GM19438 (cell line): ENCODE results near the gene LHPP.

Experiments
- ATAC-seq: cut with Tn5 transposase; IDR thresholded peaks from one replicate; pipeline ENCODE4 v1.9.1; 2021; ENCODE audit warnings: low read depth; ENCODE audit not compliant: unreplicated experiment

LHPP gene

DNA sequence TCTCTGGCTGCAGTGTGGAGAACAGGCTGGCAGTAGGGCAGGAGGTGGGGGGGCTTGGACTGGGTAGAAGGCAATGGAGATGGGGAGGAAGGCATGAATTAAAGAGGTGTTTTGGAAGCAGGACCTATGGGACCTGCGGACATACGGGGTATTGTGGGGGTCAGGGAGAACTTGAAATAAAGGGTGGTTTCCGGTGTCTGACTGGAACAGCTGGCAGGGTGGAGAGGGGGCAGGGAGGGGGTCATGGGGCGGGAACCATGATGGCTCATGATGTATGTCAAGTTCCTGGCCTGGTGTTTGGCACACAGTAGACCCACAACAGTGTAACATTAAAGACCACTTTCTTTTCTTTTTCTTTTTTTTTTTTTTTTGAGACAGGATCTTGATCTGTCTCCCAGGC is 5.5 kb downstream of the LHPP start:
- ATAC-seq, result no peak

GRCh38 chr10:124468624-124469023 is 7.0 kb downstream of the LHPP start:
- ATAC-seq, result no peak

DNA sequence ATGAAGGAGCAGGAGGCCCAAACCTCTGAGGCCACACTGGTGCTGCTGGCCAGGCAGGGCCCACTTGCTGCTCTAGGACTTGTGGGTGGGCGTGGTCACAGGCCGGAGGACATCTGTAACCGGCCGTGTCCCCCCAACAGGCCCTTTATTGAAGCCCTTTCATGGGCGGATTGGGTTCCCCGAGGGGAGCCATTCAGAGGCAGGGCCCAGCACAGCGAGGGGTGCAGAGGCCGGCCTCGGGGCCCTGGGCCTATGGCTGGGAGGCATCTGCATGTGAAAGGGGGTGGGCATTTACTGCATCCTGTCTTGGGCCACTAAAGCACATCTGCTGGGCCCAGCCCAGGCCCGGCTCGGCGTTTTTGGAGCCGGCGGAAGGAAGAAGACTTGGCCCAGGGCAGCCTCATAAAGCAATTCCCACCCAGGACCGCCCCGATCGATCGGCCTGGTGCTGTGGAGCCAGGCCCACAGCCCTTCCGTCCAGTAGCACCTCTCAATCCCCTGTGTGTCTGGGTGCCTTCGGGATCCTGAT is 8.4 kb downstream of the LHPP start:
- no peak for ATAC-seq

- no peak for ATAC-seq
Measured at GRCh38 chr10:124470544-124471434, 9.2 kb downstream of the LHPP start.

DNA sequence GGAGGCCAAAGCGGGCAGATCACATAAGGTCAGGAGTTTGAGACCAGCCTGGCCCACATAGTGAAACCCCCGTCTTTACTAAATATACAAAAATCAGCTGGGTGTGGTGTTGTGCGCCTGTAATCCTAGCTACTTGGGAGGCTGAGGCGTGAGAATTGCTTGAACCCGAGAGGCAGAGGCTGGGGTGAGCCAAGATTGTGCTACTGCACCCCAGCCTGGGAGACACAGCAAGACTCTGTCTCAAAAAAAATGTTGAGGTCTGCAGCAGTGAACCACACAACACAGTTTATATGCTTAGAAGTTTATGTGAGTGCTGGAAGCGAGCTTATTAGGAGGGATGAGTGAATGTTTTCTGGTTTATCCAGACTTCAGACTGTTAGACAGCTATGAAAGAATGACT is 10.4 kb downstream of the LHPP start:
- no peak for ATAC-seq

DNA sequence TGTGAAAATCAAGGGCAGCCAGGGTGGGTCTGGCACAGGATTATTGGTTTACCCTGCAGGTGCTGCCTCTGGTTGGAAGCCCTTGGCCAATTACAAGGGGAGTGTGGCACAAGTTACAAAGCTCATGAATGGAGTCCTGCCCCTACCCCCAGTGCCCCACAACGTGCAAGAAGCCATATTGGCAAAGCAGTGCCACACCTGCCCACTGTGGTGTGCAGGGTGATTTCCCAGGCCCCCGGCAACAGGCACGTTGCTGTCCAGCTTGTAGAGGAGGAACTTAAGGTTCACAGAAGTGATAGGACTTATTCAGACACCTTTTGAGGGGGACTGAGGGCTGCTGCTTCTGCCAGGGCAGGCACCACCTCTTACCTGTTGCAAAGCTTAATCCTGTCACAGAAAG is 11.4 kb downstream of the LHPP start:
- no peak for ATAC-seq

DNA sequence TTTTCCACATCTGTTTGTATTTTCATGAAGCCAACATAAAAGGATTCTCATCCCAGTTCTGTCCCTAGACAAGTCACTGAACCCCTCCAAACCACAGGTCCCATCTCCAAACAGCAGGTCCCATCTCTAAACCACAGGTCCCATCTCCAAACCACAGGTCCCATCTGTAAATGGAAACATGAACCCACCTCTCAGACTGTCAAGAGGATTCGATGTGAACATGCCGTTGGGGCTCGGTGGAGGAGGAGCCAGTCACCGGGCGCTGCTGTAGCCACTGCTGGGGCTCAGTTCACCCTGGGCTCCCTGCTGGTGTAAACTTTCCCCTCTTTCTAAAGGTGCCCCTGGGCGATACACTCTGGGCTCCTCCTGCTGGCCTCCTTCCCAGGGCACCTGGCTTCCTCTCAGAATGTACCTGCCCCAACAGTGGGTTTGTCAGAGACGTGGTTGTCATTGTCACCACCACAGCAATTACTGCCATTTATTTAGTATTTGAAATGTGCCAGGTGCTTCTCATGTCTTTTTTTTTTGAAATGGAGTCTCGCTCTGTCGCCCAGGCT is 13.0 kb downstream of the LHPP start:
- ATAC-seq, result no peak

DNA sequence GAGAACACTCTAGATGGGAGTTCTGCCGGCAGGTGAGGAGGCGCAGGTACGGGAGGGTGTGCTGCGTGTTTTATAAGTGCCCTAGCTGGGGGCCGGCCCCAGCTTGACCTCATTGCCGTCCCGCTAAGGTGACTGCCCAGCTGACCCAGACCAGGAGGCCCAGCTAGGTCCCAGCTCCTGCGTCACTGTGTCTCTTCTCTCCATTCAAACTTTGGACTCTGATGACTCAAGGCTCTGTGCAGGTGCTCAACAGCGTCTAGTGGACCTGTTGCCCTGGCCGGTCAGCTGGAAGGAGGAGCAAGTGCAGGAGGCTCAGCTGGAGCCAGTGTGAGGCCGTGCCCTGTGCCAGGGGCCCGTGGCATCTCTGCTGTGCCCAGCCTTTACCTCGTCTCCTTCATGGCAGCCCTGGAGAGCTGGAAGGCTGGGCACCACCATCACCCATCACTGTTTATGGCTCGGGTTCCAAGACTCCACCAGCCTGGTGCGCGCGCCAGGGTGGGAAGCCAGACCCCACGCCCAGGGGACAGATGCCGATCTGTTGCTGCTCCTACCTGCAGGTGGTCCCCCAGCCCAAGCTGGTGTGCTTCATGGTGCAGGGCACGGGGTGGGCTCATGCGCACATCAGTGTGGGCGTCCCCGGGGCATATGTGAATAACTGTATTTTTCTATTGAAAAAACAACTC is 14.6 kb downstream of the LHPP start:
- no peak for ATAC-seq

- no peak for ATAC-seq
Measured at GRCh38 chr10:124477614-124478363, 16.2 kb downstream of the LHPP start.

GRCh38 chr10:124478515-124478914 is 16.9 kb downstream of the LHPP start:
- ATAC-seq, result no peak

DNA sequence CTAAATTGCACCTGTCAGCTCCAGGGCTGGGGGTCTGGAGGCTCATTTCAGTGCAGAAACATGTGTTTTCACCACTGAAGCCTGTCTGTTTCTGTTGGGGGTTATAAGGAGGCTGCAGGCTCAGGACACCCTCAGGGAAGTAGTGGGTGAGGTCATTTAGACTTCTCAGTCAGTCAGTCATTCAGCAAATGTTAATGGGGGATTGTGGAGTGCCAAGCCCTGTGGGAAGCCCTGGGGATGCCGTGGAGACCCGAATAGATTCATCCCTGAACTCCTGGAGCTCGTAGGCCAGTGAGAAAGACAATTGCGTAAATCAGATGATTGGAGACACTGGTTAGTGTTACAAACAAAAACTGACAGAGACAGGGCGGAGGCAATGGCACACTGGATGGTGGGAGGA is 19.2 kb downstream of the LHPP start:
- ATAC-seq, result no peak

DNA sequence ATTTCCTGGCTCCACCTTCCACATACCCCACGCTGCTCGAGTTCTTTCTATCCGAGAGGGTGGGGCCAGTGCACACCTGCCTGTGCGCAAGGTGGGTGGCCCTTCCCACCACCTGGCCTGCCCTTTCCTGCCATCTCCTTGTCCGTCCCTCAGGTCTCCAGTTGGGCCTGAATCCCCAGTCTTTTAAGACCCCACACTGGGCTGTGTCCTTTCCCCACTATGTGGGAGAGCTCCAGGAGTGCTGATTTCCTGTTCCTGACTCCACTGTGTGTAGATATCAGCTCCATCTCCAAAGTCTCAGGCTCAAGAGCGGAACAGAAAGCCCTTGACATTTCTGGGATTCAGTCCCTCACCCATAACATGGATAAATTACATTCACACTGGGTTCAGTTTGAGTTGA is 20.1 kb downstream of the LHPP start:
- ATAC-seq, result no peak

DNA sequence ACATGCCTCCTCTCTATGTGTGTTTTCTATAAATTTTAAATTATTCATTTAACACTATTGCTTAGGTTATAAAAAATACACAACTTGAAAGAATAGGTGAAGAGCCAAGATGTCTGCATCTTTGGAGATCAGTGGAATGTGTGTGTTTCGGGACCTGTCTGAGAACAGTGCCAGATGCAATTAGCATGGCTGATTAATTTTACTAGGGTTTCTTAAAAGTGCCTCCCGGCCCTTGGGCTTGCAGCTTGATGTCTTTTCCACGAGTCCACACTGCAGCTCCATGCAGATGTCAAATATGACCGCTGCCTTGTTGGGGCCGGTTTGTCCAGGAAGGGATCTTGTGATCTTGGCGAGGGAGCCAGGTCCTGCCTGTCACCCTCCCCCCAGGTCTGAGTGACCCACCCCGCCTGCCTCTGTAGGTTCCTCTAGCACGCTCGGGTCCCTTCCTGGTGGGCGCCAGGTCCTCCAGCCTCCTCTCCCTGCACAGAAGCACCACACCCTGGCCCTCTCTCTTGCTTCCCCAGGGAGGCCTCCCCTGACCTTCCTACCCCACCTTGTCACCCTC is 20.7 kb downstream of the LHPP start:
- no peak for ATAC-seq

- ATAC-seq, result no peak
Measured at GRCh38 chr10:124482876-124483275, 21.3 kb downstream of the LHPP start.

- ATAC-seq, result no peak
Measured at GRCh38 chr10:124484031-124484430, 22.4 kb downstream of the LHPP start.

- no peak for ATAC-seq
Measured at GRCh38 chr10:124484661-124485060, 23.0 kb downstream of the LHPP start.

GRCh38 chr10:124486635-124487034 is 25.0 kb downstream of the LHPP start:
- no peak for ATAC-seq

- ATAC-seq, result no peak
Measured at GRCh38 chr10:124491105-124491504, 29.5 kb downstream of the LHPP start.

GRCh38 chr10:124492266-124492665 is 30.6 kb downstream of the LHPP start:
- ATAC-seq, result no peak

- no peak for ATAC-seq
Measured at GRCh38 chr10:124493214-124493882, 31.7 kb downstream of the LHPP start.
